Measurements from ENCODE around the gene POLR2H.

GRCh38 chr3:184345317-184346144 is 16.0 kb upstream of the POLR2H start:
- no peak for TF ChIP-seq GATA2 (IDR thresholded peaks at IDR 0.05; ENCODE audit: low read depth, low read length)
- no peak for TF ChIP-seq GATA3 (IDR thresholded peaks at IDR 0.05; ENCODE audit: low read depth, low read length)
